CD8-positive, alpha-beta memory T cell (primary cell): Measurements from ENCODE around the gene C14orf93. TPM values are rescaled to one million over a fixed set of nuclear protein-coding genes. Genes with fewer than 3 reads are reported as not detected.
"Not testable (repeated sequence)": the region's sequence is repeated elsewhere in the genome, so short reads cannot be mapped to it uniquely, and the experiment has no call there.

Source experiments
- CTCF ChIA-PET: fragments of 350-600 bp; sonication (Branson Sonifier 250); formaldehyde crosslinking; loops from one replicate; lab custom pipeline; 2021; ENCODE audit warnings: antibody characterized with exemption; lab: Charles Lee
- POLR2A ChIA-PET: fragments of 350-600 bp; sonication (Branson Sonifier 250); formaldehyde crosslinking; loops from one replicate; lab custom pipeline; 2021; ENCODE audit warnings: antibody characterized with exemption; lab: Charles Lee
- DNase-seq, 5 donors: peaks; one replicate each; pipeline versions ENCODE4 v3.0.0 to v3.0.0-alpha.2; 2020 to 2022; ENCODE audit warnings: mixed read lengths in 1 of 5
- H3K27ac ChIP-seq: one replicate; pipeline ENCODE4 v1.7.0; 2013; ENCODE audit warnings: low read depth, mild to moderate bottlenecking, low read length, moderate library complexity
- H3K27me3 ChIP-seq: 2 replicates; pipeline ENCODE4 v1.7.0; 2013; ENCODE audit warnings: low read length, mild to moderate bottlenecking; ENCODE audit not compliant: insufficient read depth, poor library complexity, severe bottlenecking
- H3K36me3 ChIP-seq: 2 replicates; pipeline ENCODE4 v1.7.0; 2013; ENCODE audit warnings: mild to moderate bottlenecking, low read length, moderate library complexity; ENCODE audit not compliant: insufficient read depth
- H3K4me1 ChIP-seq: 2 replicates; pipeline ENCODE4 v1.7.0; 2013; ENCODE audit warnings: mild to moderate bottlenecking, low read length, moderate library complexity; ENCODE audit not compliant: insufficient read depth
- H3K4me3 ChIP-seq: 2 replicates; pipeline ENCODE4 v1.7.0; 2013; ENCODE audit warnings: mild to moderate bottlenecking, low read length
- H3K9me3 ChIP-seq: 2 replicates; pipeline ENCODE4 v1.7.0; 2013; ENCODE audit warnings: mild to moderate bottlenecking, low read length
- H3K27ac Mint-ChIP-seq, 8 donors: one replicate each; pipeline ENCODE4 v1.8.0; 2020 to 2021; ENCODE audit warnings: mixed read lengths in 8 of 8, mild to moderate bottlenecking in 6 of 8, inconsistent platforms in 3 of 8, moderate library complexity in 3 of 8
- H3K27me3 Mint-ChIP-seq, 2 donors: one replicate each; pipeline ENCODE4 v1.8.0; 2020 to 2021; ENCODE audit warnings: mixed read lengths in 2 of 2, mild to moderate bottlenecking in 1 of 2, moderate library complexity in 1 of 2
- H3K36me3 Mint-ChIP-seq, 3 donors: one replicate each; pipeline ENCODE4 v1.8.0; 2020 to 2021; ENCODE audit warnings: mixed read lengths in 3 of 3, inconsistent platforms in 1 of 3, mild to moderate bottlenecking in 1 of 3
- H3K4me1 Mint-ChIP-seq, 3 donors: one replicate each; pipeline ENCODE4 v1.8.0; 2020 to 2021; ENCODE audit warnings: mixed read lengths in 3 of 3, inconsistent platforms in 1 of 3, mild to moderate bottlenecking in 1 of 3
- H3K4me3 Mint-ChIP-seq, 7 donors: one replicate each; pipeline ENCODE4 v1.8.0; 2020 to 2021; ENCODE audit warnings: mixed read lengths in 7 of 7, mild to moderate bottlenecking in 6 of 7, moderate library complexity in 4 of 7, inconsistent platforms in 2 of 7
- H3K9me3 Mint-ChIP-seq, 5 donors: one replicate each; pipeline ENCODE4 v1.8.0; 2020 to 2022; ENCODE audit warnings: mixed read lengths in 5 of 5, mild to moderate bottlenecking in 3 of 5, moderate library complexity in 2 of 5, inconsistent platforms in 1 of 5
- polyA plus RNA-seq: library from polyadenylated mRNA; unstranded; fragments of 300-500 nt; fragmentation: Illumina TruSeq; gene quantifications from one replicate; pipeline ENCODE4 v1.2.3, GENCODE V29; 2021
- total RNA-seq, 2 experiments: library from RNA; stranded (reverse); gene quantifications; one replicate each; pipeline ENCODE4 v1.2.3, GENCODE V29; 2021

Gene C14orf93
- total and polyA plus RNA-seq, 3 experiments from 2014 or later: 5.8 to 8.3 (median 7.5) TPM

GRCh38 chr14:23004274-23004673 is 5.7 kb downstream of the C14orf93 start:
- H3K9me3 ChIP-seq, H3K4me3 ChIP-seq, H3K36me3 ChIP-seq, DNase-seq, H3K4me3 Mint-ChIP-seq, H3K27me3 Mint-ChIP-seq, POLR2A ChIA-PET, H3K27ac ChIP-seq, H3K27me3 ChIP-seq, H3K9me3 Mint-ChIP-seq, H3K36me3 Mint-ChIP-seq: not testable (repeated sequence)
- CTCF ChIA-PET: interaction anchor here (0.9 to 1.7 kb wide), 3 partner anchors 9 to 53 kb away, joined by 4 read pairs; partner anchors contain the start of gene CDH24
- Mint-ChIP-seq H3K27ac (peak overlapping the region in 1 of 8 donors; percentile 58), H3K4me1 (peaks cover 30 to 40% (median 38%) of the 10 kb centered on the region in 3 donors)
- H3K4me1 ChIP-seq: peaks cover 27% of the 10 kb centered on the region

- POLR2A ChIA-PET: interaction anchor here (0.6 kb wide), 1 partner anchor 446 kb away, joined by 3 read pairs; no protein-coding TSS in a partner anchor
- no peaks in the 10 kb centered on the region for H3K27me3 Mint-ChIP-seq
These were observed 7.4 kb downstream of the C14orf93 start for GRCh38 chr14:23002592-23002991.

GRCh38 chr14:23000860-23001259 is 9.1 kb downstream of the C14orf93 start:
- ChIA-PET POLR2A (no interaction called here), CTCF (interaction anchor here (1.4 to 2.4 kb wide), 4 partner anchors 8 to 68 kb away, joined by 5 to 11 read pairs (median 7); no protein-coding TSS in a partner anchor)
- Mint-ChIP-seq H3K4me3 (no peak overlapping the region), H3K27me3 (no peaks in the 10 kb centered on the region), H3K9me3 (no peaks in the 10 kb centered on the region), H3K4me1 (peaks cover 5 to 9% (median 8%) of the 10 kb centered on the region in 3 donors), H3K36me3 (peaks cover 0 to 4% (median 1%) of the 10 kb centered on the region in 3 donors), H3K27ac (no peak overlapping the region)
- Histone ChIP-seq H3K27ac (no peak overlapping the region), H3K9me3 (no peaks in the 10 kb centered on the region), H3K4me1 (peaks cover 5% of the 10 kb centered on the region), H3K27me3 (no peaks in the 10 kb centered on the region), H3K4me3 (no peak overlapping the region), H3K36me3 (no peaks in the 10 kb centered on the region)
- DNase-seq: no peak

More at GRCh38 chr14:23002592-23002991, 7.4 kb downstream of the C14orf93 start:
- Histone ChIP-seq H3K9me3 (no peaks in the 10 kb centered on the region), H3K4me3 (no peak overlapping the region), H3K27me3 (no peaks in the 10 kb centered on the region), H3K36me3 (no peaks in the 10 kb centered on the region), H3K4me1 (peaks cover 15% of the 10 kb centered on the region), H3K27ac (no peak overlapping the region)
- no peak for DNase-seq
- peaks cover 21 to 26% (median 25%) of the 10 kb centered on the region in 3 donors for H3K4me1 Mint-ChIP-seq
- no peaks in the 10 kb centered on the region for H3K9me3 Mint-ChIP-seq
- no peak overlapping the region for H3K27ac Mint-ChIP-seq
- CTCF ChIA-PET: interaction anchor here (0.9 to 1.7 kb wide), 4 partner anchors 7 to 66 kb away, joined by 4 to 8 read pairs (median 4); no protein-coding TSS in a partner anchor
- H3K36me3 Mint-ChIP-seq: peaks cover 0 to 10% (median 1%) of the 10 kb centered on the region in 3 donors
- H3K4me3 Mint-ChIP-seq: no peak overlapping the region

- Histone ChIP-seq H3K36me3 (no peaks in the 10 kb centered on the region), H3K27ac (no peak overlapping the region), H3K9me3 (no peaks in the 10 kb centered on the region), H3K4me1 (no peaks in the 10 kb centered on the region), H3K27me3 (no peaks in the 10 kb centered on the region), H3K4me3 (no peak overlapping the region)
- Mint-ChIP-seq H3K27ac (no peak overlapping the region), H3K4me3 (no peak overlapping the region), H3K36me3 (peaks cover 0 to 8% (median 3%) of the 10 kb centered on the region in 3 donors), H3K9me3 (no peaks in the 10 kb centered on the region), H3K4me1 (peaks cover 0 to 5% (median 0%) of the 10 kb centered on the region in 3 donors), H3K27me3 (no peaks in the 10 kb centered on the region)
- ChIA-PET CTCF (interaction anchor here (1.0 to 27.9 kb wide), 4 partner anchors 8 to 60 kb away, joined by 3 to 732 read pairs (median 19); partner anchors contain the start of gene CDH24), POLR2A (no interaction called here)
- DNase-seq: no peak
These were observed 11.5 kb downstream of the C14orf93 start for GRCh38 chr14:22998329-22999012.

- no peaks in the 10 kb centered on the region for H3K36me3 ChIP-seq
- ChIA-PET POLR2A (no interaction called here), CTCF (interaction anchor here (1.0 to 27.9 kb wide), 3 partner anchors 9 to 61 kb away, joined by 4 to 732 read pairs (median 34); partner anchors contain the start of gene CDH24)
- H3K27ac ChIP-seq: no peak overlapping the region
- H3K27me3 ChIP-seq: no peaks in the 10 kb centered on the region
- H3K4me3 Mint-ChIP-seq: no peak overlapping the region
- no peaks in the 10 kb centered on the region for H3K27me3 Mint-ChIP-seq
- H3K4me1 Mint-ChIP-seq: peaks cover 0 to 5% (median 0%) of the 10 kb centered on the region in 3 donors
- no peak for DNase-seq
- no peaks in the 10 kb centered on the region for H3K4me1 ChIP-seq
- no peaks in the 10 kb centered on the region for H3K9me3 Mint-ChIP-seq
- peaks cover 0 to 12% (median 3%) of the 10 kb centered on the region in 3 donors for H3K36me3 Mint-ChIP-seq
- H3K4me3 ChIP-seq: no peak overlapping the region
- no peaks in the 10 kb centered on the region for H3K9me3 ChIP-seq
- H3K27ac Mint-ChIP-seq: no peak overlapping the region
These were observed 12.1 kb downstream of the C14orf93 start for GRCh38 chr14:22997676-22998323.

GRCh38 chr14:22996768-22997654 is 12.9 kb downstream of the C14orf93 start:
- ChIA-PET CTCF (interaction anchor here (1.4 to 27.9 kb wide), 4 partner anchors 10 to 62 kb away, joined by 3 to 732 read pairs (median 30); partner anchors contain the start of gene CDH24), POLR2A (no interaction called here)
- no peaks in the 10 kb centered on the region for H3K27me3 Mint-ChIP-seq
- peaks cover 0 to 5% (median 0%) of the 10 kb centered on the region in 3 donors for H3K4me1 Mint-ChIP-seq
- no peak overlapping the region for H3K4me3 Mint-ChIP-seq
- H3K4me3 ChIP-seq: no peak overlapping the region
- DNase-seq: no peak
- no peaks in the 10 kb centered on the region for H3K4me1 ChIP-seq
- H3K27ac Mint-ChIP-seq: no peak overlapping the region
- H3K27ac ChIP-seq: no peak overlapping the region
- H3K9me3 Mint-ChIP-seq: no peaks in the 10 kb centered on the region
- H3K36me3 Mint-ChIP-seq: peaks cover 0 to 12% (median 2%) of the 10 kb centered on the region in 3 donors
- H3K9me3 ChIP-seq: no peaks in the 10 kb centered on the region
- H3K27me3 ChIP-seq: no peaks in the 10 kb centered on the region
- H3K36me3 ChIP-seq: no peaks in the 10 kb centered on the region

GRCh38 chr14:22995889-22996625 is 13.9 kb downstream of the C14orf93 start:
- ChIA-PET CTCF (interaction anchor here (0.8 to 27.9 kb wide), 11 partner anchors 8 to 124 kb away, joined by 3 to 732 read pairs (median 5); partner anchors contain the start of genes CDH24 and PRMT5), POLR2A (no interaction called here)
- Histone ChIP-seq H3K4me3 (no peak overlapping the region), H3K4me1 (no peaks in the 10 kb centered on the region), H3K27me3 (no peaks in the 10 kb centered on the region), H3K27ac (no peak overlapping the region), H3K9me3 (no peaks in the 10 kb centered on the region), H3K36me3 (no peaks in the 10 kb centered on the region)
- no peak for DNase-seq
- Mint-ChIP-seq H3K9me3 (no peaks in the 10 kb centered on the region), H3K4me1 (peaks cover 0 to 5% (median 0%) of the 10 kb centered on the region in 3 donors), H3K27ac (no peak overlapping the region), H3K4me3 (no peak overlapping the region), H3K36me3 (peaks cover 0 to 13% (median 2%) of the 10 kb centered on the region in 3 donors), H3K27me3 (no peaks in the 10 kb centered on the region)
